IPS DF 4.7 (cell line): ENCODE measurements around the gene TBC1D21.

ENCODE experiments used
- DNase-seq: peaks from one replicate; pipeline ENCODE4 v3.0.0-alpha.2; 2013; ENCODE audit warnings: low spot score; ENCODE audit errors: extremely low read depth

The TBC1D21 gene

GRCh38 chr15:73873456-73873855 is at the start of gene TBC1D21:
TBC1D21 (plus strand) TSS chr15:73873564; CDS start chr15:73873710, 146 bp downstream.
- no peak for DNase-seq

GRCh38 chr15:73826711-73827251 is 46.6 kb upstream of the TBC1D21 start:
- no peak for DNase-seq

- DNase-seq, result no peak
Measured at GRCh38 chr15:73829523-73829922, 43.8 kb upstream of the TBC1D21 start.

GRCh38 chr15:73832657-73833056 is 40.7 kb upstream of the TBC1D21 start:
- no peak for DNase-seq

GRCh38 chr15:73836845-73837244 is 36.5 kb upstream of the TBC1D21 start:
- DNase-seq, result no peak

GRCh38 chr15:73838831-73839426 is 34.4 kb upstream of the TBC1D21 start:
- DNase-seq, result no peak

- DNase-seq, result no peak
Measured at GRCh38 chr15:73839699-73840377, 33.5 kb upstream of the TBC1D21 start.

GRCh38 chr15:73840771-73841170 is 32.6 kb upstream of the TBC1D21 start:
- DNase-seq, result no peak

GRCh38 chr15:73841756-73842725 is 31.3 kb upstream of the TBC1D21 start:
- no peak for DNase-seq

- DNase-seq, result no peak
Measured at GRCh38 chr15:73843787-73844186, 29.6 kb upstream of the TBC1D21 start.

GRCh38 chr15:73844356-73844755 is 29.0 kb upstream of the TBC1D21 start:
- DNase-seq, result no peak

- DNase-seq, result no peak
Measured at GRCh38 chr15:73845507-73845906, 27.9 kb upstream of the TBC1D21 start.

GRCh38 chr15:73845907-73846306 is 27.5 kb upstream of the TBC1D21 start:
- DNase-seq, result no peak

- DNase-seq, result no peak
Measured at GRCh38 chr15:73849641-73850040, 23.7 kb upstream of the TBC1D21 start.

GRCh38 chr15:73850228-73850627 is 23.1 kb upstream of the TBC1D21 start:
- DNase-seq, result no peak

- peak; percentile 56 for DNase-seq
Measured at GRCh38 chr15:73851689-73852088, 21.7 kb upstream of the TBC1D21 start.

GRCh38 chr15:73852507-73852906 is 20.9 kb upstream of the TBC1D21 start:
- no peak for DNase-seq

GRCh38 chr15:73854265-73854664 is 19.1 kb upstream of the TBC1D21 start:
- no peak for DNase-seq

GRCh38 chr15:73856458-73857192 is 16.7 kb upstream of the TBC1D21 start:
- no peak for DNase-seq

GRCh38 chr15:73857193-73857920 is 16.0 kb upstream of the TBC1D21 start:
- no peak for DNase-seq
